IMR-90 (cell line): Measurements from ENCODE around the gene ST7. TPM values are rescaled to one million over a fixed set of nuclear protein-coding genes. Genes with fewer than 3 reads are reported as not detected.
A peak's percentile ranks its signal among the peaks of the same experiment; 100 is the strongest.
"Not testable (repeated sequence)": the region's sequence is repeated elsewhere in the genome, so short reads cannot be mapped to it uniquely, and the experiment has no call there.

ENCODE experiments used
- ATAC-seq: fragments of 200-7000 bp; cut with Tn5 transposase; 2 replicates; pipeline ENCODE4 v1.9.1; 2020; ENCODE audit warnings: low read depth, mild to moderate bottlenecking, moderate library complexity
- BruUV-seq: library from RNA; stranded (reverse); fragments of 400-500 nt; replicated peaks from 2 replicates; lab custom pipeline; 2021; lab: Mats Ljungman, UMichigan
- CTCF ChIA-PET: fragments of 300-600 bp; formaldehyde crosslinking; extraction: SDS; loops from one replicate; lab custom pipeline; 2021; ENCODE audit warnings: antibody characterized with exemption; lab: Yijun Ruan, JAX
- POLR2A ChIA-PET: fragments of 300-600 bp; sonication (Branson Sonifier 250); formaldehyde crosslinking; loops from one replicate; lab custom pipeline; 2022; ENCODE audit warnings: antibody characterized with exemption; ENCODE audit not compliant: unreplicated experiment; lab: Charles Lee
- DNase-seq: peaks from one replicate; pipeline ENCODE4 v3.0.0; 2013
- H2AFZ ChIP-seq: replicated peaks from 2 replicates; pipeline ENCODE3; 2013; ENCODE audit warnings: low read length, mild to moderate bottlenecking; ENCODE audit not compliant: poor library complexity
- H2AK5ac ChIP-seq: 2 replicates; pipeline ENCODE4 v1.6.1; 2013; ENCODE audit warnings: low read depth, low read length, inconsistent platforms
- H2AK9ac ChIP-seq: replicated peaks from 2 replicates; pipeline ENCODE3; 2013; ENCODE audit warnings: mild to moderate bottlenecking, low read depth, low read length, moderate library complexity; ENCODE audit not compliant: poor library complexity
- H2BK120ac ChIP-seq: 2 replicates; pipeline ENCODE4 v1.6.1; 2013; ENCODE audit warnings: low read depth, low read length, inconsistent platforms
- H2BK15ac ChIP-seq: 3 replicates; pipeline ENCODE4 v1.6.1; 2013; ENCODE audit warnings: low read depth, low read length, inconsistent platforms
- H2BK20ac ChIP-seq: 2 replicates; pipeline ENCODE4 v1.6.1; 2013; ENCODE audit warnings: low read depth, mild to moderate bottlenecking, inconsistent platforms, low read length, moderate library complexity
- H2BK5ac ChIP-seq: 2 replicates; pipeline ENCODE4 v1.6.1; 2013; ENCODE audit warnings: mild to moderate bottlenecking, low read depth, low read length, inconsistent platforms; ENCODE audit not compliant: poor library complexity, severe bottlenecking
- H3K14ac ChIP-seq: replicated peaks from 2 replicates; pipeline ENCODE4 v1.6.1; 2013; ENCODE audit warnings: low read depth, low read length, inconsistent platforms
- H3K18ac ChIP-seq: 2 replicates; pipeline ENCODE4 v1.6.1; 2013; ENCODE audit warnings: low read depth, low read length, control low read depth
- H3K23ac ChIP-seq: 2 replicates; pipeline ENCODE4 v1.6.1; 2013; ENCODE audit warnings: low read depth, low read length, inconsistent platforms
- H3K27ac ChIP-seq: 2 replicates; pipeline ENCODE4 v1.5.1; 2013; ENCODE audit warnings: mild to moderate bottlenecking, control low read depth, low read length; ENCODE audit not compliant: insufficient read depth
- H3K27me3 ChIP-seq: 2 replicates; pipeline ENCODE4 v1.6.1; 2013; ENCODE audit warnings: low read length; ENCODE audit not compliant: control insufficient read depth, insufficient read depth
- H3K36me3 ChIP-seq: 2 replicates; pipeline ENCODE4 v1.6.1; 2013; ENCODE audit warnings: low read length, mixed read lengths; ENCODE audit not compliant: control insufficient read depth, insufficient read depth
- H3K4ac ChIP-seq: 2 replicates; pipeline ENCODE4 v1.6.1; 2013; ENCODE audit warnings: low read depth, low read length, inconsistent platforms
- H3K4me1 ChIP-seq: 2 replicates; pipeline ENCODE4 v1.6.1; 2013; ENCODE audit warnings: low read length, mixed read lengths; ENCODE audit not compliant: control insufficient read depth, insufficient read depth
- H3K4me2 ChIP-seq: 2 replicates; pipeline ENCODE4 v1.6.1; 2013; ENCODE audit warnings: low read depth, mild to moderate bottlenecking, control low read depth, low read length, moderate library complexity
- H3K4me3 ChIP-seq: 2 replicates; pipeline ENCODE4 v1.5.1; 2013; ENCODE audit warnings: low read depth, mild to moderate bottlenecking, control low read depth, low read length, moderate library complexity; ENCODE audit not compliant: insufficient read depth
- H3K56ac ChIP-seq: 2 replicates; pipeline ENCODE4 v1.6.1; 2013; ENCODE audit warnings: low read length, inconsistent platforms; ENCODE audit not compliant: insufficient read depth; ENCODE audit errors: extremely low read depth
- H3K79me1 ChIP-seq, 2 experiments: 2 replicates each; pipeline ENCODE4 v1.6.1; 2013; ENCODE audit warnings: low read length in 2 of 2, inconsistent platforms in 1 of 2, low read depth in 1 of 2
- H3K9ac ChIP-seq: 2 replicates; pipeline ENCODE4 v1.6.1; 2013; ENCODE audit warnings: low read depth, low read length, control low read depth
- H3K9me1 ChIP-seq: 2 replicates; pipeline ENCODE4 v1.6.1; 2013; ENCODE audit warnings: low read length, inconsistent platforms; ENCODE audit not compliant: insufficient read depth
- H3K9me3 ChIP-seq: 2 replicates; pipeline ENCODE4 v1.6.1; 2013; ENCODE audit warnings: low read length; ENCODE audit not compliant: control insufficient read depth, insufficient read depth
- H4K20me1 ChIP-seq: 2 replicates; pipeline ENCODE4 v1.6.1; 2013; ENCODE audit warnings: low read length, inconsistent platforms; ENCODE audit not compliant: insufficient read depth
- H4K5ac ChIP-seq: 2 replicates; pipeline ENCODE4 v1.6.1; 2013; ENCODE audit warnings: mild to moderate bottlenecking, low read depth, low read length, control low read depth
- H4K8ac ChIP-seq, 2 experiments: 2 replicates each; pipeline ENCODE4 v1.6.1; 2013; ENCODE audit warnings: low read depth in 2 of 2, low read length in 2 of 2, control low read depth in 1 of 2, inconsistent platforms in 1 of 2
- H4K91ac ChIP-seq: 2 replicates; pipeline ENCODE4 v1.6.1; 2013; ENCODE audit warnings: low read depth, low read length, inconsistent platforms; ENCODE audit not compliant: insufficient read depth
- WGBS, 2 experiments: methylation state at CpG; one replicate each; pipeline versions ENCODE4 v1.1.5 to v1.1.7; 2013; ENCODE audit warnings: missing lambda C conversion rate in 2 of 2; ENCODE audit not compliant: insufficient read length in 1 of 2; ENCODE audit errors: extremely low coverage in 2 of 2; 5-methylcytosine and 5-hydroxymethylcytosine counted together
- dilution Hi-C: fragments of 300-500 bp; cut with HindIII; formaldehyde crosslinking; loops from one replicate; pipeline ENCODE4 v1.14.3; 2018; ENCODE audit warnings: low sequenced_read_pairs; ENCODE audit not compliant: unreplicated experiment
- in situ Hi-C: fragments of 300-500 bp; cut with MboI; formaldehyde crosslinking; loops from 3 replicates; pipeline ENCODE4 v1.14.3; 2019; ENCODE audit warnings: low sequenced_read_pairs, inconsistent platforms, mixed read lengths
- intact Hi-C: fragments of 100-400 bp; cut with micrococcal nuclease; formaldehyde crosslinking; loops from 2 replicates; pipeline ENCODE4 v1.10.0; 2022
- polyA plus RNA-seq, 3 experiments: library from polyadenylated mRNA; depleted of rRNA; stranded (reverse); fragments of >200 nt; gene quantifications; 2 replicates each; pipeline ENCODE4 v1.2.3, GENCODE V29; 2012; ENCODE audit warnings: low replicate concordance in 1 of 3
- total RNA-seq: library from RNA; depleted of rRNA; stranded (reverse); fragments of >200 nt; gene quantifications from 2 replicates; pipeline ENCODE4 v1.2.3, GENCODE V29; 2012

Gene ST7
- total and polyA plus RNA-seq, 2 of the 4 experiments (the other 2 are of a cell fraction) = 18.6 to 26.0 TPM

DNA sequence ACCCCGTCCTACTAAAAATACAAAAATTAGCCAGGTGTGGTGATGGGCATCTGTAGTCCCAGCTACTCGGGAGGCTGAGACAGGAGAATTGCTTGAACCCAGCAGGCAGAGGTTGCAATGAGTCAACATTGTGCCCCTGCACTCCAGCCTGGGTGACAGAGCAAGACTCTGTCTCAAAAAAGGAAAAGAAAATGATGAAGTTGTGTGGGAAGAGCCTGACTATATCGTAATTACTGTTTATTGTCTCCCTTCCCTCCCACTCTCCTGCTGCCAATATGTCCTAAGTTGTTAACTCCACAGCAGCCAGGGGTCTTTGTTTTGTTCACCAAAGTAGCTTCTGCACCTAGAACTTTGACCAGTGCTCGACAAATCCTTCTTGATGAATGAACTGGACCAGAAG, 16.5 kb upstream of the ST7 start:
- intact Hi-C loops, H4K8ac ChIP-seq, H3K23ac ChIP-seq, H4K91ac ChIP-seq, DNase-seq, H3K18ac ChIP-seq, H3K9me3 ChIP-seq, H2BK5ac ChIP-seq, H3K9ac ChIP-seq, ATAC-seq, H3K4ac ChIP-seq, H4K20me1 ChIP-seq, H3K14ac ChIP-seq, H3K56ac ChIP-seq, H3K4me1 ChIP-seq, H2AK5ac ChIP-seq, H2BK120ac ChIP-seq, H3K4me3 ChIP-seq, H3K27ac ChIP-seq, H2BK20ac ChIP-seq, H3K9me1 ChIP-seq, H2BK15ac ChIP-seq, POLR2A ChIA-PET, H3K4me2 ChIP-seq, H2AK9ac ChIP-seq, H3K36me3 ChIP-seq, BruUV-seq, dilution Hi-C loops, H3K27me3 ChIP-seq, H4K5ac ChIP-seq, CTCF ChIA-PET, H3K79me1 ChIP-seq: not testable (repeated sequence)
- no CpG with 5 or more reads among the region's 4 CpGs for WGBS, 2 experiments
- peak overlapping the region; percentile 26 for H2AFZ ChIP-seq
- in situ Hi-C loops = loop anchor here (10.0 to 25.0 kb wide), 2 partner anchors 448 to 775 kb away; no protein-coding TSS in a partner anchor
